ENCODE data around the gene FAP.

- TF ChIP-seq POLR2AphosphoS5 (IDR thresholded peaks at IDR 0.05; ENCODE audit: low read depth, low read length) (no peak), REST (IDR thresholded peaks at IDR 0.05; ENCODE audit: insufficient read depth in 1 of 2, low read depth in 2 of 2, low read length in 2 of 2) (no peak), SIN3A (IDR thresholded peaks at IDR 0.05; ENCODE audit: borderline replicate concordance, insufficient read depth, low read length) (no peak), TAF1 (IDR thresholded peaks at IDR 0.05; ENCODE audit: borderline replicate concordance, insufficient read depth, low read length) (no peak)
Measured at GRCh38 chr2:162245781-162246180, 2.5 kb upstream of the FAP start.
